ENCODE data around the gene FAM118B.
A peak's percentile ranks its signal among the peaks of the same experiment; 100 is the strongest.
"Not testable (repeated sequence)": the region's sequence is repeated elsewhere in the genome, so short reads cannot be mapped to it uniquely, and the experiment has no call there.

The FAM118B gene

DNA sequence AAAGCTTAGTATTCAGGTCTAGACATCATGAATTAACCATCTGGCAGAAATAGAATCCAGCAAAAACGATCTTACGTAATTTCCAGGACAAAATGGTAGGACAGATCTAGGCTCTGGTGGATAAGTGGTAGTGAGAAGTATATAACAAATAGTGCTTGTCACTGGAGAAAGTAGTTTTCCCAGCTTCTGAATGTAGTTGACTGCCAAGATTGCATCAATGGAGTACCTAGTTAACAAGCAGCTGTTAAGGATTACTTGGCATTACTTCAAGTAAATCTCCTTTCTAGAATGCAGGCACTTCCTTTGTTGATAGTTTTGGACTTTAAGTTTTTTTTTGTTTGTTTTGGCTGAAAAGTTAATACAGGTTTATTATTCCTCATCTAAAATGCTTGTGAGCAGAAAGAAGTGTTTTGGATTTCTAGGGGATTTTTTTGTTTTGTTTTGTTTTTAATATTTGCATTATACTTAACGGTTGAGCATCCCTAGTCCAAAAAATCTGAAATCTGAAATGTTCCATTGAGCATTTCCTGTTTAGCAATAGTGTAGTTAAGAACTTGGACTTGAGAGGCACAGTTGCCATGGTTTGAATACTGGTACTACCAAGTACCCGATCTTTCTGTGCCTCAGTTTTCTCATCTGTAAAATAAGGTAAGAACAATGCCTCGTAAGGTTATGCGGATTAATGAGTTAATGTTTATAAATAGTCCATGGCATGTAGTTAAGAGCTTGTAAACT is 20.3 kb downstream of the FAM118B start:
- FAIRE-seq (peak; percentile 58), DNase-seq (ENCODE audit: insufficient read length, low spot score) (no peak)
- TF ChIP-seq, protein P1, sequence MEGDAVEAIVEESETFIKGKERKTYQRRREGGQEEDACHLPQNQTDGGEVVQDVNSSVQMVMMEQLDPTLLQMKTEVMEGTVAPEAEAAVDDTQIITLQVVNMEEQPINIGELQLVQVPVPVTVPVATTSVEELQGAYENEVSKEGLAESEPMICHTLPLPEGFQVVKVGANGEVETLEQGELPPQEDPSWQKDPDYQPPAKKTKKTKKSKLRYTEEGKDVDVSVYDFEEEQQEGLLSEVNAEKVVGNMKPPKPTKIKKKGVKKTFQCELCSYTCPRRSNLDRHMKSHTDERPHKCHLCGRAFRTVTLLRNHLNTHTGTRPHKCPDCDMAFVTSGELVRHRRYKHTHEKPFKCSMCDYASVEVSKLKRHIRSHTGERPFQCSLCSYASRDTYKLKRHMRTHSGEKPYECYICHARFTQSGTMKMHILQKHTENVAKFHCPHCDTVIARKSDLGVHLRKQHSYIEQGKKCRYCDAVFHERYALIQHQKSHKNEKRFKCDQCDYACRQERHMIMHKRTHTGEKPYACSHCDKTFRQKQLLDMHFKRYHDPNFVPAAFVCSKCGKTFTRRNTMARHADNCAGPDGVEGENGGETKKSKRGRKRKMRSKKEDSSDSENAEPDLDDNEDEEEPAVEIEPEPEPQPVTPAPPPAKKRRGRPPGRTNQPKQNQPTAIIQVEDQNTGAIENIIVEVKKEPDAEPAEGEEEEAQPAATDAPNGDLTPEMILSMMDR (IDR thresholded peaks at IDR 0.05; ENCODE audit: insufficient read depth, missing control alignments) = no peak

DNA sequence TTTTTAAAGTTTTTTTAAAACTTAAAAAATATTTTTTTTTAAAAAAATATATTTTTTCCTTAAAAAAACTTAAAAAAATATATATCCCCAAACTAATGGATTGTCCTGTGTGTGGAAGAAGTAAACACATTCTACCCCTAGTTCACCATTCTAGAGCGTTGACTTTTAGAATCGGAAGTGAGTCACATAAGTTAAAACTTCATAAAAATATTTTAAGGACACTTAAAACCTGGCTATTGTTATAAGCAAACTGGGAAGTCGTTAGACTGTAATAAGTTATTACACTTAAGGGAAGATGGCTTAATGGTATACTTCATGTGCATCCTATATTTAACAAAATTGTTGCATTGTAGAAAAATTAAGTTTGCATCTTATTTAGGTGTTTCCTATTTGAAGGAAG is 21.1 kb downstream of the FAM118B start:
- DNase-seq (ENCODE audit: insufficient read length, low spot score) (no peak), FAIRE-seq (no peak)
- TF ChIP-seq, protein P1 (IDR thresholded peaks at IDR 0.05; ENCODE audit: insufficient read depth, missing control alignments) = no peak

DNA sequence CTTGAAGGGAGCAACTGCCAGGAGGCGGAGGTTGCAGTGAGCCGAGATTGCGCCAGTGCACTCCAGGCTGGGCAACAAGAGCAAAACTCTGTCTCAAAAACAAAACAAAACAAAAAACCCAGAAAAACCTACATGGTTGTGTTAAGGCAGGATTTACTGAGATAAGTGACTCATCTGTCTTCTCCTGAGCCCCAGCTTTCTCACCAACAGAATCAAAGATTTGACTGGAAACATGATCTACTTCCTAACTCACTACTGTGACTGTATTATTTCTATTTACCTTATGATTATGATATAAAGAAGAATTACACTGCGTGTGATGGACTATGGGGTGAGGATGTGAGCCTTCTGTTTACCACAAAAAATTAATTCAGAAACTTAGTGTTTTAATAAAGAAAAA is 21.8 kb downstream of the FAM118B start:
- TF ChIP-seq, protein P1 (IDR thresholded peaks at IDR 0.05; ENCODE audit: insufficient read depth, missing control alignments) = no peak
- FAIRE-seq = no peak

DNA sequence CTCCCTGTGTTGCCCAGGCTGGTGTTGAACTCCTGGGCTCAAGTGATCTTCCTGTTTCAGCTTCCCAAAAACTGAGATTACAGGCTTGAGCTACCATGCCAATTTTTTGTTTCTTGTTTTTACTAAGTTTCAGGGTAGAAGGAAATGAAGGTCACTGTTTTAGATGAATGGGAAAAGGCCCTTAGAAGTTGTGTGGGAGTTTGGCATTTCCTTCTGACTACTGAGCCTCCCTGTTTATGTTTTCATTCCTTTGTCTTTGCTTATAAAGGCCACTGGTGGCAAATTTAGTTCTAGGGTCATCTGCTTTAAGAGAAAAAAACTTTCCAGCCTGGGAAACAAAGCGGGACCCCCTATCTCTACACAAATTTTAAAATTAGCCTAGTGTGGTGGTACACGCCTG is 35.1 kb downstream of the FAM118B start:
- TF ChIP-seq, protein P1 (IDR thresholded peaks at IDR 0.05; ENCODE audit: insufficient read depth, missing control alignments) = no peak
- DNase-seq (ENCODE audit: insufficient read length, low spot score) (no peak), FAIRE-seq (no peak)

More for the DNA sequence above, 21.8 kb downstream of the FAM118B start:
- DNase-seq (ENCODE audit: insufficient read length, low spot score) = no peak

DNA sequence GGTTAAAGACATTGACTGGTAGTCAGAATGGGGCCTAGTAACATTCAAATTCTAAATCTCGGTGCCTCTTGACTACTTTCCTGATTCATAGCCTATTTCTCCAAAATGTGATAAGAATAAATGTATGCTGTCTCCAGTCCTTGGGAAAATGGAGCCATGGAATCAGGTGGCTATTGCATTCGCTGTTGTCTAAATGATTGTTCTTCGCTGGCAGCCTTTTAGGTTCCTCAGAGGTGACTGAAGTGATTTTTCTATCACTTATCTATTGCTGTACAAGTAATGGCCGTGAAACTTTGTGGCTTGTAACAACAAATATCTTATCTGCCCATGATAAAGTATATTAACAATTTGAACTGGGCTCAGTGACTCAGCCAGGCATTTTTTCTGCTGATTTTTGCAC is 41.7 kb downstream of the FAM118B start:
- DNase-seq (ENCODE audit: insufficient read length, low spot score) (no peak), FAIRE-seq (no peak)
- TF ChIP-seq, protein P1 (IDR thresholded peaks at IDR 0.05; ENCODE audit: insufficient read depth, missing control alignments) = no peak

DNA sequence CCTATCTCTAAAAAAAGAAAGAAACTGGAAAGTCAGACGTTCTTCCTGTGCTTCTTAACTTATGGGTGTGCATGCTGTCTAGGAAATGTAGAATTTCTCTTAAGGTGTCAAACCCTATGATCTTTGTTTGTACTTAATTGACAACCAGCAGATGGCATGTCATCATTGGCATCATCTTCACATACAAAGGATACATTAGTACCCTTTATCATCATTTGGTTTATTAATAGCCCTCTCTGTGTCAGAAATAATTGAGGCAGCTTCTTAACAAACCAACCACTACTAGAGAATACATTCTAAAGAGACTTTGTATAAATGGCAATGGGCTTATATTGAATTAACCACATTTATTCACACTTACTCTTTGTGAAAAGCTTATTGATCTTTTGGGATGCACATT is 43.2 kb downstream of the FAM118B start:
- FAIRE-seq (no peak), DNase-seq (ENCODE audit: insufficient read length, low spot score) (no peak)
- TF ChIP-seq, protein P1 (IDR thresholded peaks at IDR 0.05; ENCODE audit: insufficient read depth, missing control alignments) = no peak

DNA sequence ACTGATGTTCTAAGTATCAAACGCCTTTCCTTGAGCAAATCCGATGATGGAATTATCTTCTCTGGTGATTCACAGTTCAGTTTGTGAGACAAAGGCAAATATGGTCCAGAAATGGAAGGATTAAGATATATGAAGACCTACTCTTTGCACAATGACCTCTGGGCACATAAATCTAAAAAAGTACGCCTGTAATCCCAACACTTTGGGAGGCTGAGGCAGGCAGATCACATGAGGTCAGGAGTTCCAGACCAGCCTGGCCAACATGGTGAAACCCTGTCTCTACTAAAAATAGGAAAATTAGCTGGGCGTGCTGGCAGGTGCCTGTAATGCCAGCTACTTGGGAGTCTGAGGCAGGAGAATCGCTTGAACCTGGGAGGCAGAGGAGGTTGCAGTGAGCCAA is 43.9 kb downstream of the FAM118B start:
- FAIRE-seq; DNase-seq (ENCODE audit: insufficient read length, low spot score): not testable (repeated sequence)
